H9 (cell line): Measurements from ENCODE around the gene NR1D1. TPM values are rescaled to one million over a fixed set of nuclear protein-coding genes. Genes with fewer than 3 reads are reported as not detected.
A peak's percentile ranks its signal among the peaks of the same experiment; 100 is the strongest.

Experiments
- DNase-seq: peaks from one replicate; pipeline ENCODE4 v3.0.0-alpha.2; 2017
- H2AFZ ChIP-seq: one replicate; pipeline ENCODE4 v1.6.1; 2013; ENCODE audit warnings: mild to moderate bottlenecking, low read length, control low read depth, moderate library complexity
- H2AK5ac ChIP-seq: 2 replicates; pipeline ENCODE4 v1.6.1; 2013; ENCODE audit warnings: low read length, control low read depth, mixed read lengths; ENCODE audit not compliant: insufficient read length
- H2BK120ac ChIP-seq: one replicate; pipeline ENCODE4 v1.6.1; 2013; ENCODE audit warnings: low read depth, mild to moderate bottlenecking, low read length, control low read depth, inconsistent platforms; ENCODE audit not compliant: poor library complexity, severe bottlenecking
- H2BK12ac ChIP-seq: 2 replicates; pipeline ENCODE4 v1.6.1; 2013; ENCODE audit warnings: low read length, control low read depth, mixed read lengths, low read depth; ENCODE audit not compliant: insufficient read length
- H2BK15ac ChIP-seq: 2 replicates; pipeline ENCODE4 v1.6.1; 2013; ENCODE audit warnings: low read depth, low read length, control low read depth
- H2BK20ac ChIP-seq: one replicate; pipeline ENCODE4 v1.6.1; 2013; ENCODE audit warnings: low read depth, mild to moderate bottlenecking, low read length, control low read depth, inconsistent platforms; ENCODE audit not compliant: poor library complexity, severe bottlenecking
- H2BK5ac ChIP-seq: 2 replicates; pipeline ENCODE4 v1.6.1; 2013; ENCODE audit warnings: low read length, control low read depth, mixed read lengths; ENCODE audit not compliant: insufficient read length
- H3K14ac ChIP-seq: 2 replicates; pipeline ENCODE4 v1.6.1; 2013; ENCODE audit warnings: low read length, control low read depth; ENCODE audit not compliant: insufficient read depth
- H3K18ac ChIP-seq: 2 replicates; pipeline ENCODE4 v1.6.1; 2013; ENCODE audit warnings: low read depth, mild to moderate bottlenecking, mixed read lengths, low read length, control low read depth; ENCODE audit not compliant: insufficient read length
- H3K23ac ChIP-seq: 2 replicates; pipeline ENCODE4 v1.6.1; 2013; ENCODE audit warnings: low read length, control low read depth, mixed read lengths, low read depth; ENCODE audit not compliant: insufficient read length
- H3K23me2 ChIP-seq: 2 replicates; pipeline ENCODE4 v1.6.1; 2013; ENCODE audit warnings: low read depth, mild to moderate bottlenecking, mixed read lengths, low read length, control low read depth; ENCODE audit not compliant: insufficient read length, poor library complexity, severe bottlenecking
- H3K27ac ChIP-seq: 2 replicates; pipeline ENCODE4 v1.5.1; 2013; ENCODE audit warnings: low read length, control low read depth, mixed read lengths, low read depth; ENCODE audit not compliant: insufficient read length
- H3K27me3 ChIP-seq: 2 replicates; pipeline ENCODE4 v1.6.1; 2013; ENCODE audit warnings: low read length, control low read depth, inconsistent platforms; ENCODE audit not compliant: insufficient read depth
- H3K4ac ChIP-seq: 2 replicates; pipeline ENCODE4 v1.6.1; 2013; ENCODE audit warnings: low read depth, mild to moderate bottlenecking, control low read depth, inconsistent platforms, low read length, moderate library complexity
- H3K4me1 ChIP-seq: 2 replicates; pipeline ENCODE4 v1.6.1; 2013; ENCODE audit warnings: low read length, control low read depth, inconsistent platforms; ENCODE audit not compliant: insufficient read depth
- H3K4me2 ChIP-seq: 2 replicates; pipeline ENCODE4 v1.6.1; 2013; ENCODE audit warnings: low read length, control low read depth, mixed read lengths; ENCODE audit not compliant: insufficient read length, insufficient read depth
- H3K56ac ChIP-seq: 2 replicates; pipeline ENCODE4 v1.6.1; 2013; ENCODE audit warnings: low read depth, mild to moderate bottlenecking, mixed read lengths, low read length, control low read depth; ENCODE audit not compliant: insufficient read length
- H3K79me1 ChIP-seq: 2 replicates; pipeline ENCODE4 v1.6.1; 2013; ENCODE audit warnings: low read depth, mild to moderate bottlenecking, moderate library complexity, low read length, control low read depth, inconsistent platforms; ENCODE audit not compliant: insufficient read depth, poor library complexity, severe bottlenecking
- H3K79me2 ChIP-seq: 2 replicates; pipeline ENCODE4 v1.6.1; 2013; ENCODE audit warnings: low read length, control low read depth, inconsistent platforms; ENCODE audit not compliant: insufficient read depth
- H3K9ac ChIP-seq: 2 replicates; pipeline ENCODE4 v1.6.1; 2013; ENCODE audit warnings: low read length, control low read depth, mixed read lengths; ENCODE audit not compliant: insufficient read length; ENCODE audit errors: extremely low read depth
- H3K9me3 ChIP-seq: one replicate; pipeline ENCODE4 v1.6.1; 2013; ENCODE audit warnings: low read depth, low read length, inconsistent platforms; ENCODE audit not compliant: control insufficient read depth
- H3T11ph ChIP-seq: one replicate; pipeline ENCODE4 v1.6.1; 2013; ENCODE audit warnings: mild to moderate bottlenecking, low read length, control low read depth, inconsistent platforms
- H4K20me1 ChIP-seq: one replicate; pipeline ENCODE4 v1.6.1; 2013; ENCODE audit not compliant: control insufficient read depth, insufficient read length, insufficient read depth
- H4K5ac ChIP-seq: 2 replicates; pipeline ENCODE4 v1.6.1; 2013; ENCODE audit warnings: low read depth, mild to moderate bottlenecking, mixed read lengths, low read length, control low read depth; ENCODE audit not compliant: insufficient read length
- H4K8ac ChIP-seq: replicated peaks from 2 replicates; pipeline ENCODE4 v1.6.1; 2013; ENCODE audit warnings: low read length, control low read depth, mixed read lengths, low read depth; ENCODE audit not compliant: insufficient read length
- H4K91ac ChIP-seq: 2 replicates; pipeline ENCODE4 v1.6.1; 2013; ENCODE audit warnings: low read depth, mild to moderate bottlenecking, moderate library complexity, mixed read lengths, low read length, control low read depth; ENCODE audit not compliant: insufficient read length
- H3K27ac Mint-ChIP-seq, 3 experiments: 2 replicates in 2 of 3; 3 replicates in 1 of 3; pipeline ENCODE4 v1.8.0; 2020 to 2021; ENCODE audit warnings: mixed read lengths in 3 of 3, mild to moderate bottlenecking in 1 of 3, moderate library complexity in 1 of 3
- H3K27me3 Mint-ChIP-seq: 2 replicates; pipeline ENCODE4 v1.8.0; 2021; ENCODE audit warnings: low read depth, mild to moderate bottlenecking, moderate library complexity, mixed read lengths
- H3K36me3 Mint-ChIP-seq, 3 experiments: 2 replicates in 2 of 3; 3 replicates in 1 of 3; pipeline ENCODE4 v1.8.0; 2020 to 2021; ENCODE audit warnings: low read depth in 3 of 3, mixed read lengths in 3 of 3; ENCODE audit not compliant: insufficient read depth in 1 of 3
- H3K4me1 Mint-ChIP-seq, 2 experiments: 2 replicates each; pipeline ENCODE4 v1.8.0; 2020; ENCODE audit warnings: mixed read lengths in 2 of 2
- H3K4me3 Mint-ChIP-seq, 2 experiments: 2 replicates in 1 of 2; 3 replicates in 1 of 2; pipeline ENCODE4 v1.8.0; 2020 to 2021; ENCODE audit warnings: mild to moderate bottlenecking in 2 of 2, mixed read lengths in 2 of 2, moderate library complexity in 1 of 2
- H3K9me3 Mint-ChIP-seq, 2 experiments: 2 replicates in 1 of 2; 3 replicates in 1 of 2; pipeline ENCODE4 v1.8.0; 2020; ENCODE audit warnings: mild to moderate bottlenecking in 2 of 2, mixed read lengths in 2 of 2, moderate library complexity in 1 of 2
- WGBS: extraction: QIAGEN DNeasy Blood & Tissue Kit; methylation state at CpG from one replicate; pipeline ENCODE4 v1.1.7; 2013; ENCODE audit warnings: missing lambda C conversion rate, low lambda C conversion rate, mixed read lengths; ENCODE audit not compliant: insufficient read length; ENCODE audit errors: extremely low coverage; 5-methylcytosine and 5-hydroxymethylcytosine counted together
- total RNA-seq: library from RNA; stranded (reverse); gene quantifications from 2 replicates; pipeline ENCODE4 v1.2.1, GENCODE V29; 2021
- TF ChIP-seq, protein P1 (sequence below): fragments of 200-600 bp; sonication (generic); conservative IDR thresholded peaks from 3 replicates; pipeline ENCODE4 v1.8.0; 2021; ENCODE audit warnings: antibody characterized with exemption, mild to moderate bottlenecking

Gene NR1D1
- total RNA-seq, 1 experiment from 2014 or later = 8.6 TPM

DNA sequence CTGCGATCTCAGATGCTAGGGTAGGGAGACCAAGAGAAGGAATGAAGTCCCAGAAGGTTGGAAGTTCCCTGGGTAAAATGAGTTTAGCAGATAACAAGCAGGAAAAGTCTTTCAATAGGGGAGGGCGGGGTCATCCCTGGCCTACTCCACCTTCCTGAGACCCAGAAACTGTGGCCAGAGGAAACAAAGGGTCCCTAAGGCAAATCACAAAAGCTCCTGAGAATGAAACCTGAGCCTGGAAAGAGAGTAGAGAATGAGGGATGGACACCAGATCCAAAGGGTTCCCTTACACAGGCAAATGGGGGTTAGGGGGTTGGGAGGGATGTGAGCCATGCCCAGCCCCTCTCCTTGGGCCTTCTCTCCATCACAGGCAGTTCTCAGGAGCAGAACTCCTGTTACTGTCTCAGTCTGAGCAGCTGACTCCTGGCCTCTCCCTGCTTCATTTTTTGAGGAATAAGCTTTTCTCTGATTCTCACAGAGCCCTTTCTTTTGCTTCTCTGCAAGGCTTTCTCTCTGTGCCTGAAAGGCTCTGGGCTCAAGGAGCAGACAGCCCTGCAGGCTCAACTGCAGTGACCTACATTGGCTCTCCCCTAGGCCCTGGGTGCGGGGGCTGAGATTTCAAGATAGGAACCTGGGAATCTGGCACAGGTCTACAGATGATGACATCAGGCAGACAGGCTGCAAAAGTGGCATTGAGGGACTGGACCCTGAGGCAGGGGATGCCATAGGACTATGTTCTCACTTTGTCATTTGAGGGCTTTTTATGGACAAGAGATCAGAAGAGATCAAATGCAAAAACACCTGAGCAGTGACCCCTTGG is 9.8 kb upstream of the NR1D1 start:
- no peak overlapping the region for H3T11ph ChIP-seq
- H3K9ac ChIP-seq = no peak overlapping the region
- no peak overlapping the region for H4K91ac ChIP-seq
- no peaks in the 10 kb centered on the region for H3K23me2 ChIP-seq
- Mint-ChIP-seq H3K9me3 (no peaks in the 10 kb centered on the region; a peak in 2 of 5 replicates), H3K36me3 (no peaks in the 10 kb centered on the region; a peak in 2 of 7 replicates), H3K27ac (peak overlapping the region in 2 of 3 experiments; percentile 88 to 97; a peak in 5 of 7 replicates), H3K4me3 (peak overlapping the region in 1 of 2 experiments; percentile 40; a peak in 2 of 5 replicates), H3K27me3 (peaks cover 32% of the 10 kb centered on the region), H3K4me1 (peaks cover 82 to 94% of the 10 kb centered on the region in 2 experiments)
- H3K4me1 ChIP-seq = peaks cover 27% of the 10 kb centered on the region; the same call in 1 of the 2 replicates
- H2AK5ac ChIP-seq = no peak overlapping the region
- no peak overlapping the region for H2AFZ ChIP-seq
- no peak overlapping the region for H3K4me2 ChIP-seq
- H4K8ac ChIP-seq = no peak overlapping the region
- DNase-seq = peak; percentile 79
- H2BK120ac ChIP-seq = no peak overlapping the region
- no peaks in the 10 kb centered on the region for H3K9me3 ChIP-seq
- no peaks in the 10 kb centered on the region for H3K79me1 ChIP-seq
- WGBS = no CpG with 5 or more reads among the region's 3 CpGs
- TF ChIP-seq, protein P1, sequence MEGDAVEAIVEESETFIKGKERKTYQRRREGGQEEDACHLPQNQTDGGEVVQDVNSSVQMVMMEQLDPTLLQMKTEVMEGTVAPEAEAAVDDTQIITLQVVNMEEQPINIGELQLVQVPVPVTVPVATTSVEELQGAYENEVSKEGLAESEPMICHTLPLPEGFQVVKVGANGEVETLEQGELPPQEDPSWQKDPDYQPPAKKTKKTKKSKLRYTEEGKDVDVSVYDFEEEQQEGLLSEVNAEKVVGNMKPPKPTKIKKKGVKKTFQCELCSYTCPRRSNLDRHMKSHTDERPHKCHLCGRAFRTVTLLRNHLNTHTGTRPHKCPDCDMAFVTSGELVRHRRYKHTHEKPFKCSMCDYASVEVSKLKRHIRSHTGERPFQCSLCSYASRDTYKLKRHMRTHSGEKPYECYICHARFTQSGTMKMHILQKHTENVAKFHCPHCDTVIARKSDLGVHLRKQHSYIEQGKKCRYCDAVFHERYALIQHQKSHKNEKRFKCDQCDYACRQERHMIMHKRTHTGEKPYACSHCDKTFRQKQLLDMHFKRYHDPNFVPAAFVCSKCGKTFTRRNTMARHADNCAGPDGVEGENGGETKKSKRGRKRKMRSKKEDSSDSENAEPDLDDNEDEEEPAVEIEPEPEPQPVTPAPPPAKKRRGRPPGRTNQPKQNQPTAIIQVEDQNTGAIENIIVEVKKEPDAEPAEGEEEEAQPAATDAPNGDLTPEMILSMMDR = no peak
- no peak overlapping the region for H3K23ac ChIP-seq
- no peaks in the 10 kb centered on the region for H4K20me1 ChIP-seq
- peaks cover 2% of the 10 kb centered on the region; the same call in 1 of the 2 replicates for H3K27me3 ChIP-seq
- H2BK5ac ChIP-seq = no peak overlapping the region
- no peaks in the 10 kb centered on the region for H3K79me2 ChIP-seq
- no peak overlapping the region for H2BK20ac ChIP-seq
- H3K56ac ChIP-seq = no peak overlapping the region
- no peak overlapping the region for H2BK15ac ChIP-seq
- H3K27ac ChIP-seq = no peak overlapping the region
- no peak overlapping the region for H3K18ac ChIP-seq
- no peak overlapping the region for H4K5ac ChIP-seq
- H3K14ac ChIP-seq = no peak overlapping the region; the same call in 1 of the 2 replicates
- H2BK12ac ChIP-seq = no peak overlapping the region
- no peak overlapping the region for H3K4ac ChIP-seq
